IMR-90 (cell line): ENCODE data around the gene IER5L.

Experiments
- CEBPB ChIP-seq: IDR thresholded peaks from 2 replicates; pipeline ENCODE4 v1.6.1; 2012; ENCODE audit warnings: low read depth, low read length, improper control_type of control experiment
- FOS ChIP-seq: fragments of 150-350 bp; IDR thresholded peaks from 2 replicates; pipeline ENCODE4 v1.6.1; 2016; ENCODE audit warnings: low read depth, low read length
- POLR2A ChIP-seq: IDR thresholded peaks from 2 replicates; pipeline ENCODE4 v1.6.1; 2012; ENCODE audit warnings: mild to moderate bottlenecking, low read depth, low read length
- TF ChIP-seq, protein P1 (sequence below): conservative IDR thresholded peaks from 2 replicates; pipeline ENCODE4 v1.5.1; 2012; ENCODE audit warnings: mild to moderate bottlenecking, low read depth, low read length, improper control_type of control experiment

DNA sequence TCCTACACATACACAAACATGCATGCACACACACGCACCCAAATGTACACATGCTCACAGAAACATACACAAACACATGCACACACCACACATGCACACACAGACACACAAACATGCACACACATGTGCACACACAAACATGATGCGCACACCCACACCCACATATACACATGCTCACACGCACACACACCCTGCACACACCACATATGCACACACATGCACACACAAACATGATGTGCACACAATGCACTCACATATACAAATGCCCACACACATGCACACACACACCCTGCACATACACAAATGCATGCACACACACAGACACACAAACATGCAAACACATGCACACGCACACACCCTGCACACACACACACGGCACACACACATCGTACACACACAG, 7.3 kb upstream of the IER5L start:
- TF ChIP-seq, protein P1, sequence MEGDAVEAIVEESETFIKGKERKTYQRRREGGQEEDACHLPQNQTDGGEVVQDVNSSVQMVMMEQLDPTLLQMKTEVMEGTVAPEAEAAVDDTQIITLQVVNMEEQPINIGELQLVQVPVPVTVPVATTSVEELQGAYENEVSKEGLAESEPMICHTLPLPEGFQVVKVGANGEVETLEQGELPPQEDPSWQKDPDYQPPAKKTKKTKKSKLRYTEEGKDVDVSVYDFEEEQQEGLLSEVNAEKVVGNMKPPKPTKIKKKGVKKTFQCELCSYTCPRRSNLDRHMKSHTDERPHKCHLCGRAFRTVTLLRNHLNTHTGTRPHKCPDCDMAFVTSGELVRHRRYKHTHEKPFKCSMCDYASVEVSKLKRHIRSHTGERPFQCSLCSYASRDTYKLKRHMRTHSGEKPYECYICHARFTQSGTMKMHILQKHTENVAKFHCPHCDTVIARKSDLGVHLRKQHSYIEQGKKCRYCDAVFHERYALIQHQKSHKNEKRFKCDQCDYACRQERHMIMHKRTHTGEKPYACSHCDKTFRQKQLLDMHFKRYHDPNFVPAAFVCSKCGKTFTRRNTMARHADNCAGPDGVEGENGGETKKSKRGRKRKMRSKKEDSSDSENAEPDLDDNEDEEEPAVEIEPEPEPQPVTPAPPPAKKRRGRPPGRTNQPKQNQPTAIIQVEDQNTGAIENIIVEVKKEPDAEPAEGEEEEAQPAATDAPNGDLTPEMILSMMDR, result no peak
- TF ChIP-seq POLR2A, result no peak
- no peak for TF ChIP-seq CEBPB
- TF ChIP-seq FOS, result no peak
